DOHH2 (cell line): ENCODE data around the gene TUBA4B.

Experiments used
- H3F3A ChIP-seq: fragments of 200-600 bp; sonication (generic), shearing (Covaris generic); 2 replicates; pipeline ENCODE4 v1.6.0; 2016; ENCODE audit warnings: antibody characterized with exemption, mild to moderate bottlenecking; ENCODE audit not compliant: control insufficient read depth, insufficient read depth
- H3K27ac ChIP-seq: fragments of 200-600 bp; sonication (generic); 2 replicates; pipeline ENCODE4 v1.5.1; 2014; ENCODE audit warnings: low read depth, mild to moderate bottlenecking, low read length, moderate library complexity
- H3K27me3 ChIP-seq: fragments of 200-600 bp; sonication (generic); 2 replicates; pipeline ENCODE4 v1.6.1; 2014; ENCODE audit warnings: mild to moderate bottlenecking, low read length, mixed read lengths; ENCODE audit not compliant: control insufficient read depth
- H3K36me3 ChIP-seq: fragments of 200-600 bp; sonication (generic); 2 replicates; pipeline ENCODE4 v1.6.1; 2014; ENCODE audit warnings: mild to moderate bottlenecking, low read length, moderate library complexity, mixed read lengths; ENCODE audit not compliant: control insufficient read depth
- H3K4me1 ChIP-seq: fragments of 200-600 bp; sonication (generic); 2 replicates; pipeline ENCODE4 v1.6.1; 2014; ENCODE audit warnings: mild to moderate bottlenecking, low read length, mixed read lengths; ENCODE audit not compliant: control insufficient read depth
- H3K4me2 ChIP-seq: fragments of 200-600 bp; sonication (generic); 2 replicates; pipeline ENCODE4 v1.6.0; 2014; ENCODE audit warnings: mild to moderate bottlenecking, low read length, moderate library complexity
- H3K4me3 ChIP-seq: fragments of 200-600 bp; sonication (generic); 2 replicates; pipeline ENCODE4 v1.5.1; 2014; ENCODE audit warnings: mild to moderate bottlenecking, low read length, mixed read lengths
- H3K79me2 ChIP-seq: fragments of 200-600 bp; sonication (generic); 2 replicates; pipeline ENCODE4 v1.6.1; 2014; ENCODE audit warnings: mild to moderate bottlenecking, low read length, mixed read lengths; ENCODE audit not compliant: control insufficient read depth
- H3K9me2 ChIP-seq: fragments of 200-600 bp; sonication (generic); replicated peaks from 2 replicates; pipeline ENCODE4 v1.6.1; 2014; ENCODE audit warnings: mild to moderate bottlenecking, low read length, mixed read lengths; ENCODE audit not compliant: control insufficient read depth
- H3K9me3 ChIP-seq: fragments of 200-600 bp; sonication (generic); 2 replicates; pipeline ENCODE4 v1.6.1; 2014; ENCODE audit warnings: antibody characterized with exemption, low read length, mixed read lengths; ENCODE audit not compliant: control insufficient read depth, insufficient read depth
- H4K20me1 ChIP-seq: fragments of 200-600 bp; sonication (generic); 2 replicates; pipeline ENCODE4 v1.6.0; 2014; ENCODE audit warnings: low read depth, mild to moderate bottlenecking, antibody characterized with exemption, low read length, moderate library complexity; ENCODE audit not compliant: control insufficient read depth, insufficient read depth
- EZH2phosphoT487 ChIP-seq: fragments of 200-600 bp; sonication (generic); IDR thresholded peaks from 2 replicates; pipeline ENCODE4 v1.6.1; 2017; ENCODE audit warnings: borderline replicate concordance, mild to moderate bottlenecking, antibody characterized with exemption, low read length, moderate library complexity, mixed read lengths
- TF ChIP-seq, protein P1 (sequence below): fragments of 200-600 bp; sonication (generic); IDR thresholded peaks from one replicate; pipeline ENCODE4 v1.5.1; 2014; ENCODE audit warnings: antibody characterized with exemption, mild to moderate bottlenecking, low read depth, low read length; ENCODE audit not compliant: poor library complexity, severe bottlenecking

The TUBA4B gene

GRCh38 chr2:219234331-219234730 lies 18.7 kb upstream of the TUBA4B start:
- no peaks in the 10 kb centered on the region for H3K9me3 ChIP-seq
- H3K36me3 ChIP-seq = peaks cover 88% of the 10 kb centered on the region
- H3K4me2 ChIP-seq = no peak overlapping the region
- H3K9me2 ChIP-seq = no peaks in the 10 kb centered on the region
- H3K27me3 ChIP-seq = no peaks in the 10 kb centered on the region
- no peak overlapping the region for H3K4me3 ChIP-seq
- H4K20me1 ChIP-seq = no peaks in the 10 kb centered on the region
- H3K4me1 ChIP-seq = peaks cover 19% of the 10 kb centered on the region
- H3K27ac ChIP-seq = no peak overlapping the region
- peaks cover 31% of the 10 kb centered on the region for H3K79me2 ChIP-seq
- peaks cover 4% of the 10 kb centered on the region for H3F3A ChIP-seq
- TF ChIP-seq, protein P1, sequence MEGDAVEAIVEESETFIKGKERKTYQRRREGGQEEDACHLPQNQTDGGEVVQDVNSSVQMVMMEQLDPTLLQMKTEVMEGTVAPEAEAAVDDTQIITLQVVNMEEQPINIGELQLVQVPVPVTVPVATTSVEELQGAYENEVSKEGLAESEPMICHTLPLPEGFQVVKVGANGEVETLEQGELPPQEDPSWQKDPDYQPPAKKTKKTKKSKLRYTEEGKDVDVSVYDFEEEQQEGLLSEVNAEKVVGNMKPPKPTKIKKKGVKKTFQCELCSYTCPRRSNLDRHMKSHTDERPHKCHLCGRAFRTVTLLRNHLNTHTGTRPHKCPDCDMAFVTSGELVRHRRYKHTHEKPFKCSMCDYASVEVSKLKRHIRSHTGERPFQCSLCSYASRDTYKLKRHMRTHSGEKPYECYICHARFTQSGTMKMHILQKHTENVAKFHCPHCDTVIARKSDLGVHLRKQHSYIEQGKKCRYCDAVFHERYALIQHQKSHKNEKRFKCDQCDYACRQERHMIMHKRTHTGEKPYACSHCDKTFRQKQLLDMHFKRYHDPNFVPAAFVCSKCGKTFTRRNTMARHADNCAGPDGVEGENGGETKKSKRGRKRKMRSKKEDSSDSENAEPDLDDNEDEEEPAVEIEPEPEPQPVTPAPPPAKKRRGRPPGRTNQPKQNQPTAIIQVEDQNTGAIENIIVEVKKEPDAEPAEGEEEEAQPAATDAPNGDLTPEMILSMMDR = no peak
- no peak for TF ChIP-seq EZH2phosphoT487

- Histone ChIP-seq H3K27ac (no peak overlapping the region), H3K4me2 (no peak overlapping the region), H4K20me1 (no peaks in the 10 kb centered on the region), H3K79me2 (peaks cover 31% of the 10 kb centered on the region), H3K4me3 (no peak overlapping the region), H3K27me3 (no peaks in the 10 kb centered on the region), H3K4me1 (peaks cover 34% of the 10 kb centered on the region), H3F3A (peaks cover 5% of the 10 kb centered on the region), H3K36me3 (peaks cover 29% of the 10 kb centered on the region), H3K9me2 (no peaks in the 10 kb centered on the region), H3K9me3 (no peaks in the 10 kb centered on the region)
- TF ChIP-seq, protein P1 = no peak
- no peak for TF ChIP-seq EZH2phosphoT487
Measured at GRCh38 chr2:219243291-219243761, 9.7 kb upstream of the TUBA4B start.

DNA sequence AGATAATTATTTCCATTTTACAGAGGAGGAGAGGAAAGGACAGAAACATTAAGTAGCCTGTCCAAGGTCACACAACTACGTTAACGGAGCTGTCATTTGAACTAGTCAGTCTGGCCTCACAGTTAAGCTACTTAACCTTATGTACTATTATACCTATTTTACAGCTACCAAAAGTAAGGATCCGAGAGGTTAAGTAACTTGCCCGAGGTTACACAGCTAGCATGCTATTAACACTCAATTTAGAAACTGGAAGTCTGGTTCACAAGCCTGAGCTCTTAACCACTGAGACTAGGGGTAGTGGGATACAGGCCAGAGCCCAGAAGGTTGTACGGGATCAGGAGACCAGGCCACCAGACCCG lies 8.3 kb upstream of the TUBA4B start:
- Histone ChIP-seq H4K20me1 (no peaks in the 10 kb centered on the region), H3K4me1 (peaks cover 48% of the 10 kb centered on the region), H3K27me3 (no peaks in the 10 kb centered on the region), H3K4me3 (peak overlapping the region; percentile 84), H3K79me2 (peaks cover 40% of the 10 kb centered on the region), H3F3A (peaks cover 13% of the 10 kb centered on the region), H3K27ac (0 out of 2 replicates have a peak overlapping the region, but pooled peaks have one; percentile 47), H3K9me2 (no peaks in the 10 kb centered on the region), H3K36me3 (peaks cover 37% of the 10 kb centered on the region), H3K9me3 (no peaks in the 10 kb centered on the region), H3K4me2 (peak overlapping the region; percentile 97)
- TF ChIP-seq EZH2phosphoT487 = no peak
- TF ChIP-seq, protein P1 = no peak
